H9 (cell line): ENCODE measurements around the gene NR1H4. TPM values are rescaled to one million over a fixed set of nuclear protein-coding genes. Genes with fewer than 3 reads are reported as not detected.

Experiments
- DNase-seq: peaks from one replicate; pipeline ENCODE4 v3.0.0-alpha.2; 2017
- H2AFZ ChIP-seq: one replicate; pipeline ENCODE4 v1.6.1; 2013; ENCODE audit warnings: mild to moderate bottlenecking, low read length, control low read depth, moderate library complexity
- H2AK5ac ChIP-seq: 2 replicates; pipeline ENCODE4 v1.6.1; 2013; ENCODE audit warnings: low read length, control low read depth, mixed read lengths; ENCODE audit not compliant: insufficient read length
- H2BK120ac ChIP-seq: one replicate; pipeline ENCODE4 v1.6.1; 2013; ENCODE audit warnings: low read depth, mild to moderate bottlenecking, low read length, control low read depth, inconsistent platforms; ENCODE audit not compliant: poor library complexity, severe bottlenecking
- H2BK12ac ChIP-seq: 2 replicates; pipeline ENCODE4 v1.6.1; 2013; ENCODE audit warnings: low read length, control low read depth, mixed read lengths, low read depth; ENCODE audit not compliant: insufficient read length
- H2BK15ac ChIP-seq: 2 replicates; pipeline ENCODE4 v1.6.1; 2013; ENCODE audit warnings: low read depth, low read length, control low read depth
- H2BK20ac ChIP-seq: one replicate; pipeline ENCODE4 v1.6.1; 2013; ENCODE audit warnings: low read depth, mild to moderate bottlenecking, low read length, control low read depth, inconsistent platforms; ENCODE audit not compliant: poor library complexity, severe bottlenecking
- H2BK5ac ChIP-seq: 2 replicates; pipeline ENCODE4 v1.6.1; 2013; ENCODE audit warnings: low read length, control low read depth, mixed read lengths; ENCODE audit not compliant: insufficient read length
- H3K14ac ChIP-seq: 2 replicates; pipeline ENCODE4 v1.6.1; 2013; ENCODE audit warnings: low read length, control low read depth; ENCODE audit not compliant: insufficient read depth
- H3K18ac ChIP-seq: 2 replicates; pipeline ENCODE4 v1.6.1; 2013; ENCODE audit warnings: low read depth, mild to moderate bottlenecking, mixed read lengths, low read length, control low read depth; ENCODE audit not compliant: insufficient read length
- H3K23ac ChIP-seq: 2 replicates; pipeline ENCODE4 v1.6.1; 2013; ENCODE audit warnings: low read length, control low read depth, mixed read lengths, low read depth; ENCODE audit not compliant: insufficient read length
- H3K23me2 ChIP-seq: 2 replicates; pipeline ENCODE4 v1.6.1; 2013; ENCODE audit warnings: low read depth, mild to moderate bottlenecking, mixed read lengths, low read length, control low read depth; ENCODE audit not compliant: insufficient read length, poor library complexity, severe bottlenecking
- H3K27ac ChIP-seq: 2 replicates; pipeline ENCODE4 v1.5.1; 2013; ENCODE audit warnings: low read length, control low read depth, mixed read lengths, low read depth; ENCODE audit not compliant: insufficient read length
- H3K27me3 ChIP-seq: 2 replicates; pipeline ENCODE4 v1.6.1; 2013; ENCODE audit warnings: low read length, control low read depth, inconsistent platforms; ENCODE audit not compliant: insufficient read depth
- H3K4ac ChIP-seq: 2 replicates; pipeline ENCODE4 v1.6.1; 2013; ENCODE audit warnings: low read depth, mild to moderate bottlenecking, control low read depth, inconsistent platforms, low read length, moderate library complexity
- H3K4me1 ChIP-seq: 2 replicates; pipeline ENCODE4 v1.6.1; 2013; ENCODE audit warnings: low read length, control low read depth, inconsistent platforms; ENCODE audit not compliant: insufficient read depth
- H3K4me2 ChIP-seq: 2 replicates; pipeline ENCODE4 v1.6.1; 2013; ENCODE audit warnings: low read length, control low read depth, mixed read lengths; ENCODE audit not compliant: insufficient read length, insufficient read depth
- H3K56ac ChIP-seq: 2 replicates; pipeline ENCODE4 v1.6.1; 2013; ENCODE audit warnings: low read depth, mild to moderate bottlenecking, mixed read lengths, low read length, control low read depth; ENCODE audit not compliant: insufficient read length
- H3K79me1 ChIP-seq: 2 replicates; pipeline ENCODE4 v1.6.1; 2013; ENCODE audit warnings: low read depth, mild to moderate bottlenecking, moderate library complexity, low read length, control low read depth, inconsistent platforms; ENCODE audit not compliant: insufficient read depth, poor library complexity, severe bottlenecking
- H3K79me2 ChIP-seq: 2 replicates; pipeline ENCODE4 v1.6.1; 2013; ENCODE audit warnings: low read length, control low read depth, inconsistent platforms; ENCODE audit not compliant: insufficient read depth
- H3K9ac ChIP-seq: 2 replicates; pipeline ENCODE4 v1.6.1; 2013; ENCODE audit warnings: low read length, control low read depth, mixed read lengths; ENCODE audit not compliant: insufficient read length; ENCODE audit errors: extremely low read depth
- H3K9me3 ChIP-seq: one replicate; pipeline ENCODE4 v1.6.1; 2013; ENCODE audit warnings: low read depth, low read length, inconsistent platforms; ENCODE audit not compliant: control insufficient read depth
- H3T11ph ChIP-seq: one replicate; pipeline ENCODE4 v1.6.1; 2013; ENCODE audit warnings: mild to moderate bottlenecking, low read length, control low read depth, inconsistent platforms
- H4K20me1 ChIP-seq: one replicate; pipeline ENCODE4 v1.6.1; 2013; ENCODE audit not compliant: control insufficient read depth, insufficient read length, insufficient read depth
- H4K5ac ChIP-seq: 2 replicates; pipeline ENCODE4 v1.6.1; 2013; ENCODE audit warnings: low read depth, mild to moderate bottlenecking, mixed read lengths, low read length, control low read depth; ENCODE audit not compliant: insufficient read length
- H4K8ac ChIP-seq: replicated peaks from 2 replicates; pipeline ENCODE4 v1.6.1; 2013; ENCODE audit warnings: low read length, control low read depth, mixed read lengths, low read depth; ENCODE audit not compliant: insufficient read length
- H4K91ac ChIP-seq: 2 replicates; pipeline ENCODE4 v1.6.1; 2013; ENCODE audit warnings: low read depth, mild to moderate bottlenecking, moderate library complexity, mixed read lengths, low read length, control low read depth; ENCODE audit not compliant: insufficient read length
- H3K27ac Mint-ChIP-seq, 3 experiments: 2 replicates in 2 of 3; 3 replicates in 1 of 3; pipeline ENCODE4 v1.8.0; 2020 to 2021; ENCODE audit warnings: mixed read lengths in 3 of 3, mild to moderate bottlenecking in 1 of 3, moderate library complexity in 1 of 3
- H3K27me3 Mint-ChIP-seq: 2 replicates; pipeline ENCODE4 v1.8.0; 2021; ENCODE audit warnings: low read depth, mild to moderate bottlenecking, moderate library complexity, mixed read lengths
- H3K36me3 Mint-ChIP-seq, 3 experiments: 2 replicates in 2 of 3; 3 replicates in 1 of 3; pipeline ENCODE4 v1.8.0; 2020 to 2021; ENCODE audit warnings: low read depth in 3 of 3, mixed read lengths in 3 of 3; ENCODE audit not compliant: insufficient read depth in 1 of 3
- H3K4me1 Mint-ChIP-seq, 2 experiments: 2 replicates each; pipeline ENCODE4 v1.8.0; 2020; ENCODE audit warnings: mixed read lengths in 2 of 2
- H3K4me3 Mint-ChIP-seq, 2 experiments: 2 replicates in 1 of 2; 3 replicates in 1 of 2; pipeline ENCODE4 v1.8.0; 2020 to 2021; ENCODE audit warnings: mild to moderate bottlenecking in 2 of 2, mixed read lengths in 2 of 2, moderate library complexity in 1 of 2
- H3K9me3 Mint-ChIP-seq, 2 experiments: 2 replicates in 1 of 2; 3 replicates in 1 of 2; pipeline ENCODE4 v1.8.0; 2020; ENCODE audit warnings: mild to moderate bottlenecking in 2 of 2, mixed read lengths in 2 of 2, moderate library complexity in 1 of 2
- WGBS: extraction: QIAGEN DNeasy Blood & Tissue Kit; methylation state at CpG from one replicate; pipeline ENCODE4 v1.1.7; 2013; ENCODE audit warnings: missing lambda C conversion rate, low lambda C conversion rate, mixed read lengths; ENCODE audit not compliant: insufficient read length; ENCODE audit errors: extremely low coverage; 5-methylcytosine and 5-hydroxymethylcytosine counted together
- total RNA-seq: library from RNA; stranded (reverse); gene quantifications from 2 replicates; pipeline ENCODE4 v1.2.1, GENCODE V29; 2021
- TF ChIP-seq, protein P1 (sequence below): fragments of 200-600 bp; sonication (generic); conservative IDR thresholded peaks from 3 replicates; pipeline ENCODE4 v1.8.0; 2021; ENCODE audit warnings: antibody characterized with exemption, mild to moderate bottlenecking

Gene NR1H4
- total RNA-seq, 1 experiment from 2014 or later, result not detected

- WGBS, result no CpG with 5 or more reads among the region's 5 CpGs
- H3K9me3 Mint-ChIP-seq, result no peaks in the 10 kb centered on the region; a peak in 1 of 5 replicates
- H3K4me3 Mint-ChIP-seq, result no peak overlapping the region
Observed at GRCh38 chr12:100485983-100486382, 12.3 kb downstream of the NR1H4 start.

More at GRCh38 chr12:100485983-100486382, 12.3 kb downstream of the NR1H4 start:
- no peaks in the 10 kb centered on the region for H3K23me2 ChIP-seq
- H3K18ac ChIP-seq, result no peak overlapping the region
- no peaks in the 10 kb centered on the region for H3K27me3 ChIP-seq
- no peak overlapping the region for H2BK120ac ChIP-seq
- Mint-ChIP-seq H3K4me1 (peaks cover 8% of the 10 kb centered on the region in 2 experiments), H3K27ac (no peak overlapping the region), H3K36me3 (no peaks in the 10 kb centered on the region), H3K27me3 (no peaks in the 10 kb centered on the region)
- no peak overlapping the region for H2BK20ac ChIP-seq
- TF ChIP-seq, protein P1, sequence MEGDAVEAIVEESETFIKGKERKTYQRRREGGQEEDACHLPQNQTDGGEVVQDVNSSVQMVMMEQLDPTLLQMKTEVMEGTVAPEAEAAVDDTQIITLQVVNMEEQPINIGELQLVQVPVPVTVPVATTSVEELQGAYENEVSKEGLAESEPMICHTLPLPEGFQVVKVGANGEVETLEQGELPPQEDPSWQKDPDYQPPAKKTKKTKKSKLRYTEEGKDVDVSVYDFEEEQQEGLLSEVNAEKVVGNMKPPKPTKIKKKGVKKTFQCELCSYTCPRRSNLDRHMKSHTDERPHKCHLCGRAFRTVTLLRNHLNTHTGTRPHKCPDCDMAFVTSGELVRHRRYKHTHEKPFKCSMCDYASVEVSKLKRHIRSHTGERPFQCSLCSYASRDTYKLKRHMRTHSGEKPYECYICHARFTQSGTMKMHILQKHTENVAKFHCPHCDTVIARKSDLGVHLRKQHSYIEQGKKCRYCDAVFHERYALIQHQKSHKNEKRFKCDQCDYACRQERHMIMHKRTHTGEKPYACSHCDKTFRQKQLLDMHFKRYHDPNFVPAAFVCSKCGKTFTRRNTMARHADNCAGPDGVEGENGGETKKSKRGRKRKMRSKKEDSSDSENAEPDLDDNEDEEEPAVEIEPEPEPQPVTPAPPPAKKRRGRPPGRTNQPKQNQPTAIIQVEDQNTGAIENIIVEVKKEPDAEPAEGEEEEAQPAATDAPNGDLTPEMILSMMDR, result no peak
- H3K14ac ChIP-seq, result no peak overlapping the region
- no peak overlapping the region for H3K4me2 ChIP-seq
- no peak overlapping the region for H2AFZ ChIP-seq
- H3K79me2 ChIP-seq, result no peaks in the 10 kb centered on the region
- no peak overlapping the region for H2BK5ac ChIP-seq
- H3K79me1 ChIP-seq, result no peaks in the 10 kb centered on the region
- H3T11ph ChIP-seq, result no peak overlapping the region
- H2BK15ac ChIP-seq, result no peak overlapping the region
- H4K91ac ChIP-seq, result no peak overlapping the region
- no peak overlapping the region for H3K23ac ChIP-seq
- no peak overlapping the region for H3K27ac ChIP-seq
- no peaks in the 10 kb centered on the region for H3K9me3 ChIP-seq
- H3K9ac ChIP-seq, result no peak overlapping the region
- no peak overlapping the region for H2AK5ac ChIP-seq
- no peaks in the 10 kb centered on the region for H3K4me1 ChIP-seq
- no peak for DNase-seq
- no peak overlapping the region for H3K56ac ChIP-seq
- no peak overlapping the region for H3K4ac ChIP-seq
- no peak overlapping the region for H4K8ac ChIP-seq
- no peak overlapping the region for H4K5ac ChIP-seq
- no peaks in the 10 kb centered on the region for H4K20me1 ChIP-seq
- H2BK12ac ChIP-seq, result no peak overlapping the region
